PC-3 (cell line): Measurements from ENCODE around the gene GRIP1. TPM values are rescaled to one million over a fixed set of nuclear protein-coding genes. Genes with fewer than 3 reads are reported as not detected.
A peak's percentile ranks its signal among the peaks of the same experiment; 100 is the strongest.

Source experiments
- ATAC-seq: fragments of 200-7000 bp; cut with Tn5 transposase; 2 replicates; pipeline ENCODE4 v1.9.1; 2020; ENCODE audit warnings: mild to moderate bottlenecking, moderate library complexity
- BruUV-seq: library from RNA; stranded (reverse); fragments of 400-500 nt; replicated peaks from 2 replicates; lab custom pipeline; 2021; lab: Mats Ljungman, UMichigan
- CTCF ChIA-PET: fragments of 300-600 bp; sonication (Branson Sonifier 250); formaldehyde crosslinking; loops from one replicate; lab custom pipeline; 2022; ENCODE audit warnings: antibody characterized with exemption; lab: Charles Lee
- POLR2A ChIA-PET: fragments of 300-600 bp; sonication (Branson Sonifier 250); formaldehyde crosslinking; loops from one replicate; lab custom pipeline; 2022; ENCODE audit warnings: antibody characterized with exemption; ENCODE audit not compliant: unreplicated experiment; lab: Charles Lee
- DNase-seq: peaks from one replicate; pipeline ENCODE4 v3.0.0-alpha.2; 2015
- H2AFZ ChIP-seq: fragments of 300-600 bp; sonication (generic); 2 replicates; pipeline ENCODE4 v1.6.0; 2016; ENCODE audit warnings: antibody characterized with exemption, low read length
- H3F3A ChIP-seq: fragments of 300-600 bp; sonication (generic); one replicate; pipeline ENCODE4 v1.6.0; 2017; ENCODE audit warnings: antibody characterized with exemption, low read length, control low read depth, mild to moderate bottlenecking; ENCODE audit not compliant: unreplicated experiment
- H3K27ac ChIP-seq: fragments of 300-600 bp; sonication (generic); 2 replicates; pipeline ENCODE4 v1.5.1; 2016; ENCODE audit warnings: mild to moderate bottlenecking, low read length
- H3K27me3 ChIP-seq: fragments of 300-600 bp; sonication (generic); 2 replicates; pipeline ENCODE4 v1.6.1; 2016; ENCODE audit warnings: low read length, mixed read lengths
- H3K36me3 ChIP-seq: fragments of 300-600 bp; sonication (generic); 2 replicates; pipeline ENCODE4 v1.6.1; 2016; ENCODE audit warnings: low read depth, mixed run types, low read length, mixed read lengths
- H3K4me1 ChIP-seq: fragments of 300-600 bp; sonication (generic); 2 replicates; pipeline ENCODE4 v1.5.1; 2016; ENCODE audit warnings: low read length; ENCODE audit not compliant: insufficient read depth
- H3K4me2 ChIP-seq: fragments of 300-600 bp; sonication (generic); 2 replicates; pipeline ENCODE4 v1.6.0; 2016; ENCODE audit warnings: low read length
- H3K4me3 ChIP-seq: fragments of 300-600 bp; sonication (generic); 2 replicates; pipeline ENCODE4 v1.5.1; 2016; ENCODE audit warnings: mild to moderate bottlenecking, low read length, mixed read lengths
- H3K79me2 ChIP-seq: fragments of 300-600 bp; sonication (generic); 2 replicates; pipeline ENCODE4 v1.6.1; 2017; ENCODE audit warnings: low read length, mixed read lengths
- H3K9ac ChIP-seq: fragments of 300-600 bp; sonication (generic); 2 replicates; pipeline ENCODE4 v1.6.0; 2016; ENCODE audit warnings: mild to moderate bottlenecking, low read length
- H3K9me2 ChIP-seq: fragments of 300-600 bp; sonication (generic); replicated peaks from 2 replicates; pipeline ENCODE4 v1.6.1; 2016; ENCODE audit warnings: mixed run types, low read length, mixed read lengths
- H3K9me3 ChIP-seq: fragments of 300-600 bp; sonication (generic); 2 replicates; pipeline ENCODE4 v1.6.1; 2016; ENCODE audit warnings: low read length, mixed read lengths
- H4K20me1 ChIP-seq: fragments of 300-600 bp; sonication (generic); 2 replicates; pipeline ENCODE4 v1.6.1; 2016; ENCODE audit warnings: low read length, mixed read lengths
- EZH2 ChIP-seq: fragments of 300-600 bp; sonication (generic); IDR thresholded peaks from one replicate; pipeline ENCODE4 v1.6.1; 2017; ENCODE audit warnings: antibody characterized with exemption, mild to moderate bottlenecking, low read length; ENCODE audit not compliant: unreplicated experiment
- EZH2phosphoT487 ChIP-seq: fragments of 300-600 bp; sonication (generic); IDR thresholded peaks from 2 replicates; pipeline ENCODE4 v1.6.1; 2018; ENCODE audit warnings: mild to moderate bottlenecking, antibody characterized with exemption, low read length, borderline replicate concordance
- intact Hi-C: fragments of 100-400 bp; cut with micrococcal nuclease; formaldehyde crosslinking; loops from 2 replicates; pipeline ENCODE4 v1.9.0; 2023
- total RNA-seq: library from RNA; depleted of rRNA; stranded (reverse); fragments of >200 nt; gene quantifications from 2 replicates; pipeline ENCODE4 v1.2.3, GENCODE V29; 2014
- TF ChIP-seq, protein P1 (sequence below): fragments of 300-600 bp; sonication (generic); conservative IDR thresholded peaks from 2 replicates; pipeline ENCODE4 v1.5.1; 2017; ENCODE audit warnings: antibody characterized with exemption, low read depth, mild to moderate bottlenecking, low read length

GRIP1 gene
- total RNA-seq, 1 experiment from 2014 or later, result 2.0 TPM

DNA sequence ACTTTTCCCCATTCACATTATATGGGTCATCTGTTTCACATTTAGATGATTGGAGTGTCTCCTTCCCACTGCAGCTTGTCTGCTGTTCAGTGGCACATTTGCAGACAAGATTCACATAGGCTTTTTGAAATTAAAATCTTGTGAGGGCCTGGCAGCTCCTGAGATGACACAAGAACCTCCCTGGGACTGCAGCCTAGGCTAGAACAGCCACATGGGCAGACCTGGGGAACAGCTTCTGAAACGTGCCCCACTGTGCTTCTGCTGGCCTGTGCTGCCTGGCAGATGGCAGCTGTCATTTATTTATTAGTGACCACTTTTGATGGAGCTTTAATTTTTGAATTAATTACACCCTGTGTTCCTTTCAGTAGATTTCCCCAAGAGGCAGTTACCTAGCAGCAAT, 137.4 kb downstream of the GRIP1 start:
- ChIA-PET CTCF (no interaction called here), POLR2A (no interaction called here)
- H3K79me2 ChIP-seq, result no peaks in the 10 kb centered on the region
- H2AFZ ChIP-seq, result no peak overlapping the region
- intact Hi-C loops, result no loop called here
- no peaks in the 10 kb centered on the region for H3K9me3 ChIP-seq
- no peaks in the 10 kb centered on the region for H3K36me3 ChIP-seq
- no peak overlapping the region for H3K4me2 ChIP-seq
- no peaks in the 10 kb centered on the region for H3K27me3 ChIP-seq
- H3K4me1 ChIP-seq, result no peaks in the 10 kb centered on the region
- no peaks in the 10 kb centered on the region for H3K9me2 ChIP-seq
- H3K27ac ChIP-seq, result no peak overlapping the region
- ATAC-seq (no peak), DNase-seq (no peak)
- H3K9ac ChIP-seq, result no peak overlapping the region
- no peaks in the 10 kb centered on the region for H3F3A ChIP-seq
- no peaks in the 10 kb centered on the region for H4K20me1 ChIP-seq
- BruUV-seq, result no TSS peak
- TF ChIP-seq EZH2phosphoT487, result no peak
- no peak for TF ChIP-seq EZH2
- TF ChIP-seq, protein P1, sequence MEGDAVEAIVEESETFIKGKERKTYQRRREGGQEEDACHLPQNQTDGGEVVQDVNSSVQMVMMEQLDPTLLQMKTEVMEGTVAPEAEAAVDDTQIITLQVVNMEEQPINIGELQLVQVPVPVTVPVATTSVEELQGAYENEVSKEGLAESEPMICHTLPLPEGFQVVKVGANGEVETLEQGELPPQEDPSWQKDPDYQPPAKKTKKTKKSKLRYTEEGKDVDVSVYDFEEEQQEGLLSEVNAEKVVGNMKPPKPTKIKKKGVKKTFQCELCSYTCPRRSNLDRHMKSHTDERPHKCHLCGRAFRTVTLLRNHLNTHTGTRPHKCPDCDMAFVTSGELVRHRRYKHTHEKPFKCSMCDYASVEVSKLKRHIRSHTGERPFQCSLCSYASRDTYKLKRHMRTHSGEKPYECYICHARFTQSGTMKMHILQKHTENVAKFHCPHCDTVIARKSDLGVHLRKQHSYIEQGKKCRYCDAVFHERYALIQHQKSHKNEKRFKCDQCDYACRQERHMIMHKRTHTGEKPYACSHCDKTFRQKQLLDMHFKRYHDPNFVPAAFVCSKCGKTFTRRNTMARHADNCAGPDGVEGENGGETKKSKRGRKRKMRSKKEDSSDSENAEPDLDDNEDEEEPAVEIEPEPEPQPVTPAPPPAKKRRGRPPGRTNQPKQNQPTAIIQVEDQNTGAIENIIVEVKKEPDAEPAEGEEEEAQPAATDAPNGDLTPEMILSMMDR, result no peak
- no peak overlapping the region for H3K4me3 ChIP-seq

DNA sequence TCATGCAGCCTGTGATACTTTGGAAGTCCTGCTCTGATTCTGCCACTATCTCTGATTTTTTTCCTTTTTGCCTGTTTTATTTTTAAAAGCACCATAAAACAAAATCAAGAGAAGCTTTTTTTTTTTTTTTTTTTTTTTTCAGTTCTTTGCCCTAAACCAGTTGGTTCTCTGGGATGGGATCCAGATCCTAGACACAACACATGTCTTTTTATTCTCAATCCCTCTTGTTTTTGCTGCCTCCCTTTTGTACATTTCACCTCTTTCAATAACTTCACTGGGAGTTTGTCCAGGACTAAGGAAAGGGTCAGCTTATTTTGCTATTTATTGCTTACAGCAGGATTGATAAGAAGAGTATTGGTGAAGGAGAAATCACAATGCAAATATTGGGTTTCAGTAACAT, 139.4 kb downstream of the GRIP1 start:
- H4K20me1 ChIP-seq, result no peaks in the 10 kb centered on the region
- H3K27me3 ChIP-seq, result no peaks in the 10 kb centered on the region
- H3K27ac ChIP-seq, result no peak overlapping the region
- no peak overlapping the region for H3K4me3 ChIP-seq
- POLR2A ChIA-PET, result interaction anchor here (0.6 kb wide), 1 partner anchor 139 kb away, joined by 12 read pairs; no protein-coding TSS in a partner anchor
- intact Hi-C loops, result no loop called here
- CTCF ChIA-PET, result no interaction called here
- TF ChIP-seq EZH2 (no peak), EZH2phosphoT487 (no peak)
- TF ChIP-seq, protein P1, result no peak
- no peaks in the 10 kb centered on the region for H3K4me1 ChIP-seq
- DNase-seq (no peak), ATAC-seq (no peak)
- no peaks in the 10 kb centered on the region for H3F3A ChIP-seq
- H3K9ac ChIP-seq, result no peak overlapping the region
- H3K9me3 ChIP-seq, result no peaks in the 10 kb centered on the region
- no peak overlapping the region for H3K4me2 ChIP-seq
- H3K36me3 ChIP-seq, result no peaks in the 10 kb centered on the region
- H3K79me2 ChIP-seq, result no peaks in the 10 kb centered on the region
- H3K9me2 ChIP-seq, result no peaks in the 10 kb centered on the region
- no peak overlapping the region for H2AFZ ChIP-seq
- BruUV-seq, result no TSS peak

DNA sequence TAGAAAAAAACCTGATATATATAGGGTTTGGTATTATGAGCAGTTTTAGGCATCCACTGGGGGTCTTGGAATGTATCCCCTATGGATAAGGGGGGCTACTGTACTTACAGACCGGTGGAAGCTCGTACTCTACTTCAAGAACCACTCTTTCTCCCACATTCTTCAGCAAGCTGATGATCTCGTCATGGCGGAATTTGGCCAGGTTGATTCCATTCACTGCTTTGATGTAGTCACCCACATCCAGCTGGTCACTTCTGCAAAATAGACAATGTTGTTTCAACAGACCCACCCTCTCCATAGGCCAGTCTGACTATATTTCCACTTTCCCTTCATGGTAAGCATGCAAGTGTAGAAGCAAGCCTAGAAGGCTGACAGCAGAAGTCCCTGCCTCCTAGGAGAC, 139.9 kb downstream of the GRIP1 start:
- Histone ChIP-seq H3K9ac (no peak overlapping the region), H3K27ac (no peak overlapping the region), H3K4me1 (no peaks in the 10 kb centered on the region), H3K4me3 (no peak overlapping the region), H2AFZ (no peak overlapping the region), H3K79me2 (no peaks in the 10 kb centered on the region), H3K4me2 (no peak overlapping the region), H3K36me3 (no peaks in the 10 kb centered on the region), H3K27me3 (no peaks in the 10 kb centered on the region), H3K9me3 (no peaks in the 10 kb centered on the region), H4K20me1 (no peaks in the 10 kb centered on the region), H3F3A (no peaks in the 10 kb centered on the region), H3K9me2 (no peaks in the 10 kb centered on the region)
- ChIA-PET POLR2A (interaction anchor here (0.6 kb wide), 1 partner anchor 139 kb away, joined by 12 read pairs; no protein-coding TSS in a partner anchor), CTCF (no interaction called here)
- peak; percentile 45 for DNase-seq
- no peak for TF ChIP-seq EZH2
- no peak for TF ChIP-seq EZH2phosphoT487
- TF ChIP-seq, protein P1, result no peak
- BruUV-seq, result no TSS peak
- ATAC-seq, result no peak
- intact Hi-C loops, result no loop called here
